MM.1S (cell line): ENCODE measurements around the gene ANXA2.
A peak's percentile ranks its signal among the peaks of the same experiment; 100 is the strongest.

ENCODE experiments used
- EZH2 ChIP-seq: fragments of 300-600 bp; sonication (generic); optimal IDR thresholded peaks from 2 replicates; pipeline ENCODE3; 2017; ENCODE audit warnings: low read depth, mild to moderate bottlenecking, antibody characterized with exemption, low read length, mixed read lengths
- TF ChIP-seq, protein P1 (sequence below): fragments of 300-600 bp; sonication (generic); IDR thresholded peaks from 2 replicates; pipeline ENCODE4 v1.5.1; 2016; ENCODE audit warnings: antibody characterized with exemption, low read length, mixed read lengths

DNA sequence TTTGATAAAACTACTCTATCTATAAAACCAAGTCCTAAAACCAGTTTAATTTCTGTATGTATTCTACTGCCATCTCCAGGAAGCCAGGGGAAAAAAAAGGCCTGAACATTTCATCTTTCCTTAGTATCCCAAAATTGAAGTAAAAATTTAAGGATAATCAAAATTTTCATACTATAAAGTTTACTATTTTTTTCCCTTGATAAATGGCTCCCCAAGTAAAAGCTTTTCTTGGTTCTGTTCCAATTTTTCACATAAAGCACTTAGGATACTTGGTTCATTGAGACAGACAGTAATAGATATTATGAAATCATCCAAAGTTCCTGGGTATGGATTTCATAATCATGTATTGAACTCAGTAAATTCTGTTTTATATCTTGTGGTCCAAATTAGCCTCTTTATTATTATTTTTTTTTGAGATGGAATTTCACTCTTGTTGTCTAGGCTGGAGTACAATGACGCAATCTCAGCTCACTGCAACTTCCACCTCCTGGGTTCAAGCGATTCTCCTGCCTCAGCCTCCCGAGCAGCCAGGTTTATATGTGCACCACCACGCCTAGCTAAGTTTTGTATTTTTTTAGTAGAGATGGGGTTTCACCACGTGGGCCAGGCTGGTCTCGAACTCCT is 46.6 kb upstream of the ANXA2 start:
- TF ChIP-seq, protein P1, sequence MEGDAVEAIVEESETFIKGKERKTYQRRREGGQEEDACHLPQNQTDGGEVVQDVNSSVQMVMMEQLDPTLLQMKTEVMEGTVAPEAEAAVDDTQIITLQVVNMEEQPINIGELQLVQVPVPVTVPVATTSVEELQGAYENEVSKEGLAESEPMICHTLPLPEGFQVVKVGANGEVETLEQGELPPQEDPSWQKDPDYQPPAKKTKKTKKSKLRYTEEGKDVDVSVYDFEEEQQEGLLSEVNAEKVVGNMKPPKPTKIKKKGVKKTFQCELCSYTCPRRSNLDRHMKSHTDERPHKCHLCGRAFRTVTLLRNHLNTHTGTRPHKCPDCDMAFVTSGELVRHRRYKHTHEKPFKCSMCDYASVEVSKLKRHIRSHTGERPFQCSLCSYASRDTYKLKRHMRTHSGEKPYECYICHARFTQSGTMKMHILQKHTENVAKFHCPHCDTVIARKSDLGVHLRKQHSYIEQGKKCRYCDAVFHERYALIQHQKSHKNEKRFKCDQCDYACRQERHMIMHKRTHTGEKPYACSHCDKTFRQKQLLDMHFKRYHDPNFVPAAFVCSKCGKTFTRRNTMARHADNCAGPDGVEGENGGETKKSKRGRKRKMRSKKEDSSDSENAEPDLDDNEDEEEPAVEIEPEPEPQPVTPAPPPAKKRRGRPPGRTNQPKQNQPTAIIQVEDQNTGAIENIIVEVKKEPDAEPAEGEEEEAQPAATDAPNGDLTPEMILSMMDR = peak; percentile 19; the same call in 1 of the 2 replicates
- no peak for TF ChIP-seq EZH2
